Endothelial cell of umbilical vein (primary cell): ENCODE results near the gene TBC1D10A. TPM values are rescaled to one million over a fixed set of nuclear protein-coding genes. Genes with fewer than 3 reads are reported as not detected.

Experiments used
- BruUV-seq: library from RNA; stranded (reverse); fragments of 400-500 nt; replicated peaks from 2 replicates; lab custom pipeline; 2021; lab: Mats Ljungman, UMichigan
- CTCF ChIA-PET: fragments of 300-600, 350-600 bp; sonication (Branson Sonifier 250); formaldehyde crosslinking; loops from one replicate; lab custom pipeline; 2021; ENCODE audit warnings: antibody characterized with exemption, inconsistent platforms; lab: Charles Lee
- POLR2A ChIA-PET: fragments of 300-600, 350-600 bp; sonication (Branson Sonifier 250); formaldehyde crosslinking; loops from one replicate; lab custom pipeline; 2021; ENCODE audit warnings: antibody characterized with exemption, inconsistent platforms; lab: Charles Lee
- DNase-seq: peaks from one replicate; pipeline ENCODE4 v3.0.0-alpha.2; 2011; ENCODE audit warnings: low read depth, low spot score
- FAIRE-seq: peaks from 2 replicates; lab custom pipeline; 2011; peaks lifted over from hg19 to GRCh38; lab: Jason Lieb, UNC
- H2AFZ ChIP-seq: 2 replicates; pipeline ENCODE4 v1.6.0; 2012; ENCODE audit warnings: low read depth, low read length, control low read depth, inconsistent platforms
- H3K27ac ChIP-seq: 2 replicates; pipeline ENCODE4 v1.5.1; 2011; ENCODE audit warnings: low read depth, mild to moderate bottlenecking, control low read depth, low read length, moderate library complexity; ENCODE audit not compliant: insufficient read depth
- H3K27me3 ChIP-seq, 2 experiments: 2 replicates each; pipeline versions ENCODE4 v1.6.0 to v1.6.1; 2011; ENCODE audit warnings: low read length in 2 of 2, mixed read lengths in 1 of 2; ENCODE audit not compliant: control insufficient read depth in 2 of 2, insufficient read depth in 2 of 2
- H3K36me3 ChIP-seq, 2 experiments: 2 replicates in 1 of 2; 3 replicates in 1 of 2; pipeline ENCODE4 v1.5.1; 2011; ENCODE audit warnings: low read length in 2 of 2, mild to moderate bottlenecking in 1 of 2, moderate library complexity in 1 of 2; ENCODE audit not compliant: control insufficient read depth in 2 of 2, insufficient read depth in 2 of 2; ENCODE audit errors: extremely low read depth in 1 of 2
- H3K4me1 ChIP-seq: 3 replicates; pipeline ENCODE4 v1.5.1; 2011; ENCODE audit warnings: mild to moderate bottlenecking, low read length; ENCODE audit not compliant: control insufficient read depth, insufficient read depth; ENCODE audit errors: extremely low read depth
- H3K4me2 ChIP-seq: 2 replicates; pipeline ENCODE4 v1.6.1; 2011; ENCODE audit warnings: low read length, control low read depth, mixed read lengths; ENCODE audit not compliant: insufficient read depth
- H3K4me3 ChIP-seq, 3 experiments: fragments of 200-600 bp in 1 of 3; sonication (generic), shearing (Covaris generic) in 1 of 3; replicated peaks in 1 of 3; 2 replicates each; pipeline ENCODE4 v1.5.1; 2011 to 2016; ENCODE audit warnings: control low read depth in 3 of 3, low read length in 3 of 3, mild to moderate bottlenecking in 2 of 3, inconsistent platforms in 1 of 3, low read depth in 1 of 3, moderate library complexity in 1 of 3; ENCODE audit not compliant: insufficient read depth in 1 of 3
- H3K79me2 ChIP-seq: 2 replicates; pipeline ENCODE4 v1.6.0; 2012; ENCODE audit warnings: low read length, inconsistent platforms; ENCODE audit not compliant: control insufficient read depth, insufficient read depth
- H3K9ac ChIP-seq: replicated peaks from 2 replicates; pipeline ENCODE3; 2011; ENCODE audit warnings: low read length, control low read depth; ENCODE audit not compliant: insufficient read depth; ENCODE audit errors: extremely low read depth
- H3K9me1 ChIP-seq: replicated peaks from 3 replicates; pipeline ENCODE4 v1.6.0; 2011; ENCODE audit warnings: mild to moderate bottlenecking, low read length; ENCODE audit not compliant: control insufficient read depth, insufficient read depth; ENCODE audit errors: extremely low read depth
- H3K9me3 ChIP-seq: replicated peaks from 2 replicates; pipeline ENCODE4 v1.5.1; 2012; ENCODE audit warnings: low read length, inconsistent platforms; ENCODE audit not compliant: control insufficient read depth, insufficient read depth
- H4K20me1 ChIP-seq: replicated peaks from 2 replicates; pipeline ENCODE3; 2011; ENCODE audit warnings: mild to moderate bottlenecking, low read length; ENCODE audit not compliant: control insufficient read depth, insufficient read depth; ENCODE audit errors: extremely low read depth
- CTCF ChIP-seq, 2 donors: IDR thresholded peaks; 1 replicate in 1 of 2; 2 replicates in 1 of 2; pipeline ENCODE4 v1.5.1; 2011; ENCODE audit warnings: low read length in 2 of 2, mild to moderate bottlenecking in 2 of 2, moderate library complexity in 2 of 2, control low read depth in 1 of 2, inconsistent platforms in 1 of 2, low read depth in 1 of 2; ENCODE audit not compliant: insufficient read depth in 1 of 2; ENCODE audit errors: extremely low read depth in 1 of 2
- EZH2 ChIP-seq: IDR thresholded peaks from 2 replicates; pipeline ENCODE4 v1.6.1; 2012; ENCODE audit warnings: borderline replicate concordance, low read depth, mild to moderate bottlenecking, moderate library complexity, low read length, inconsistent platforms; ENCODE audit not compliant: severe bottlenecking
- FOS ChIP-seq: IDR thresholded peaks from 2 replicates; pipeline ENCODE4 v1.6.1; 2011; ENCODE audit warnings: mild to moderate bottlenecking, low read length, moderate library complexity, borderline replicate concordance; ENCODE audit not compliant: insufficient read depth
- GATA2 ChIP-seq: IDR thresholded peaks from 2 replicates; pipeline ENCODE4 v1.7.0; 2011; ENCODE audit warnings: low read depth, mild to moderate bottlenecking, moderate library complexity, mixed read lengths, low read length; ENCODE audit not compliant: insufficient read length, insufficient read depth
- JUN ChIP-seq: IDR thresholded peaks from 2 replicates; pipeline ENCODE4 v1.6.1; 2011; ENCODE audit warnings: borderline replicate concordance, low read depth; ENCODE audit not compliant: insufficient read length, insufficient read depth
- MAX ChIP-seq: IDR thresholded peaks from 2 replicates; pipeline ENCODE4 v1.6.1; 2011; ENCODE audit not compliant: insufficient read depth, insufficient read length
- MYC ChIP-seq: IDR thresholded peaks from one replicate; pipeline ENCODE4 v1.6.1; 2011; ENCODE audit warnings: mild to moderate bottlenecking, low read depth, low read length
- dilution Hi-C: fragments of 300-500 bp; cut with MboI; formaldehyde crosslinking; loops from one replicate; pipeline ENCODE4 v1.15.0; 2019; ENCODE audit warnings: low sequenced_read_pairs; ENCODE audit not compliant: extremely low pct_ligation_motif_present
- intact Hi-C: fragments of 100-400 bp; cut with micrococcal nuclease; formaldehyde crosslinking; loops from one replicate; pipeline ENCODE4 v1.10.0; 2022
- polyA plus RNA-seq, 4 experiments: library from polyadenylated mRNA; depleted of rRNA in 3 of 4; stranded (reverse) in 3 of 4; unstranded in 1 of 4; fragments of >200 nt; gene quantifications; 2 replicates each; pipeline versions ENCODE4 v1.2.1 to v1.2.3, GENCODE V29; 2011 to 2012; ENCODE audit warnings: missing spikeins in 1 of 4
- total RNA-seq: library from RNA; stranded (reverse); gene quantifications from 2 replicates; pipeline ENCODE4 v1.2.3, GENCODE V29; 2021

The TBC1D10A gene
- total and polyA plus RNA-seq, 2 donors (not counting 3 experiments of a cell fraction or from before 2014, with no cell fraction given) = 10.0 to 11.9 TPM

- Histone ChIP-seq H2AFZ (no peak overlapping the region), H3K36me3 (no peaks in the 10 kb centered on the region), H3K27me3 (no peaks in the 10 kb centered on the region), H3K9me1 (no peaks in the 10 kb centered on the region), H3K27ac (no peak overlapping the region), H3K4me3 (no peak overlapping the region), H3K4me1 (no peaks in the 10 kb centered on the region), H3K9me3 (no peaks in the 10 kb centered on the region), H3K9ac (no peak overlapping the region), H4K20me1 (no peaks in the 10 kb centered on the region), H3K79me2 (no peaks in the 10 kb centered on the region), H3K4me2 (no peak overlapping the region)
- TF ChIP-seq MYC = no peak
- TF ChIP-seq CTCF (IDR thresholded peaks at IDR 0.05; ENCODE audit: extremely low read depth in 1 of 2, insufficient read depth in 1 of 2, low read depth in 1 of 2, low read length in 2 of 2) = no peak
- no peak for TF ChIP-seq EZH2
- TF ChIP-seq JUN = no peak
- no peak for TF ChIP-seq GATA2
- TF ChIP-seq MAX = no peak
- TF ChIP-seq FOS = no peak
- intact Hi-C loops (no loop called here), dilution Hi-C loops (no loop called here)
- POLR2A ChIA-PET = no interaction called here
- FAIRE-seq (no peak), DNase-seq (no peak)
- BruUV-seq = no TSS peak
- CTCF ChIA-PET = interaction anchor here (0.8 kb wide), 1 partner anchor 115 kb away, joined by 3 read pairs; no protein-coding TSS in a partner anchor
These were observed 44.6 kb upstream of the TBC1D10A start for GRCh38 chr22:30371321-30371720.
